Measurements from ENCODE around the gene HCRTR1.

DNA sequence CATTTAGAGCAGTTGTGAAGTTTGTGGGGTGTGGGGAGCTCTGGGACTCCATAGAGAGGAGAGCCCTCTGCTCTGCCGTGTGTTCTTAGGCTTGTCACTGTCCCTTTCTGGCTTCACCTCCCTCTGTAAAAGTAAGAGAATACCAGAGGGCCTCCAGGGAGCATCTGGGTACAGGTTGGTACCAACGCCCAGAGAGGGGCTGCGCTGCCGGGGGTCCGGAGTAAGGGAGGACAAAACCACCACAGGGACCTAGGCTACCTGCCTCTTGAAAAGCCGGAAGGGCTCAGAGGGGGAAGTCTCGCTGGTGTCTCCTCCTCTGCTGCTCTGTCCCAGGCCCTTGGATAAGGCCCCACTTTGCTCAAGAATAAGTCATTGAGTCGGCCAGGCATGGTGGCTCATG lies 44.2 kb upstream of the HCRTR1 start:
- TF ChIP-seq, protein P1, sequence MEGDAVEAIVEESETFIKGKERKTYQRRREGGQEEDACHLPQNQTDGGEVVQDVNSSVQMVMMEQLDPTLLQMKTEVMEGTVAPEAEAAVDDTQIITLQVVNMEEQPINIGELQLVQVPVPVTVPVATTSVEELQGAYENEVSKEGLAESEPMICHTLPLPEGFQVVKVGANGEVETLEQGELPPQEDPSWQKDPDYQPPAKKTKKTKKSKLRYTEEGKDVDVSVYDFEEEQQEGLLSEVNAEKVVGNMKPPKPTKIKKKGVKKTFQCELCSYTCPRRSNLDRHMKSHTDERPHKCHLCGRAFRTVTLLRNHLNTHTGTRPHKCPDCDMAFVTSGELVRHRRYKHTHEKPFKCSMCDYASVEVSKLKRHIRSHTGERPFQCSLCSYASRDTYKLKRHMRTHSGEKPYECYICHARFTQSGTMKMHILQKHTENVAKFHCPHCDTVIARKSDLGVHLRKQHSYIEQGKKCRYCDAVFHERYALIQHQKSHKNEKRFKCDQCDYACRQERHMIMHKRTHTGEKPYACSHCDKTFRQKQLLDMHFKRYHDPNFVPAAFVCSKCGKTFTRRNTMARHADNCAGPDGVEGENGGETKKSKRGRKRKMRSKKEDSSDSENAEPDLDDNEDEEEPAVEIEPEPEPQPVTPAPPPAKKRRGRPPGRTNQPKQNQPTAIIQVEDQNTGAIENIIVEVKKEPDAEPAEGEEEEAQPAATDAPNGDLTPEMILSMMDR (conservative IDR thresholded peaks at IDR 0.05): no peak
- no peak for TF ChIP-seq EZH2 (IDR thresholded peaks at IDR 0.05; ENCODE audit: low read depth)
